ENCODE measurements around the gene WDR13. TPM values are rescaled to one million over a fixed set of nuclear protein-coding genes. Genes with fewer than 3 reads are reported as not detected.

The WDR13 gene
- total RNA-seq, 1 experiment from 2014 or later: 138 TPM

- TSS peak; percentile 86 for BruUV-seq (replicated peaks)
- TF ChIP-seq CTCF (IDR thresholded peaks at IDR 0.05; ENCODE audit: unreplicated experiment): no peak
- Mint-ChIP-seq H3K36me3 (ENCODE audit: insufficient read depth, unreplicated experiment) (peaks cover 43% of the 10 kb centered on the region), H3K27ac (ENCODE audit: low read depth, unreplicated experiment) (peak overlapping the region; percentile 100), H3K4me3 (ENCODE audit: unreplicated experiment) (peak overlapping the region; percentile 77), H3K27me3 (ENCODE audit: insufficient read depth, unreplicated experiment) (no peaks in the 10 kb centered on the region), H3K4me1 (ENCODE audit: insufficient read depth, unreplicated experiment) (peaks cover 6% of the 10 kb centered on the region), H3K9me3 (ENCODE audit: unreplicated experiment) (no peaks in the 10 kb centered on the region)
- intact Hi-C loops (cut with micrococcal nuclease): loop anchor here (1.0 to 2.0 kb wide), 4 partner anchors 17 to 43 kb away; partner anchors contain the start of genes TBC1D25 and WDR13
- ChIA-PET CTCF (no interaction called here), POLR2A (interaction anchor here (0.6 to 1.9 kb wide), 18 partner anchors 8 to 1321 kb away, joined by 3 to 31 read pairs (median 5); partner anchors contain the start of genes EBP, PQBP1, SLC35A2 and TBC1D25)
- no peak for DNase-seq (ENCODE audit: unreplicated experiment)
These were observed 23.5 kb upstream of the WDR13 start for GRCh38 chrX:48573690-48574269.

- Mint-ChIP-seq H3K36me3 (ENCODE audit: insufficient read depth, unreplicated experiment) (peaks cover 51% of the 10 kb centered on the region), H3K27me3 (ENCODE audit: insufficient read depth, unreplicated experiment) (no peaks in the 10 kb centered on the region), H3K27ac (ENCODE audit: low read depth, unreplicated experiment) (peak within 1 kb of the TSS; percentile 100), H3K9me3 (ENCODE audit: unreplicated experiment) (no peaks in the 10 kb centered on the region), H3K4me1 (ENCODE audit: insufficient read depth, unreplicated experiment) (peaks cover 6% of the 10 kb centered on the region), H3K4me3 (ENCODE audit: unreplicated experiment) (peak within 1 kb of the TSS; percentile 77)
- ChIA-PET POLR2A (interaction anchor here (0.6 to 1.9 kb wide), 20 partner anchors 9 to 1321 kb away, joined by 3 to 31 read pairs (median 5); partner anchors contain the start of genes EBP, PQBP1, SLC35A2 and TBC1D25), CTCF (no interaction called here)
- no peak for TF ChIP-seq CTCF (IDR thresholded peaks at IDR 0.05; ENCODE audit: unreplicated experiment)
- intact Hi-C loops (cut with micrococcal nuclease): loop anchor here (1.0 to 2.0 kb wide), 4 partner anchors 16 to 44 kb away; partner anchors contain the start of genes TBC1D25 and WDR13
- BruUV-seq (replicated peaks): TSS peak; percentile 58
- DNase-seq (ENCODE audit: unreplicated experiment): peak; percentile 88
These were observed 22.7 kb upstream of the WDR13 start, which contains the start of gene RBM3 for GRCh38 chrX:48574270-48575266. TSS of gene RBM3 (plus strand) at chrX:48574484. CDS start at chrX:48575181, 697 bp downstream.

DNA sequence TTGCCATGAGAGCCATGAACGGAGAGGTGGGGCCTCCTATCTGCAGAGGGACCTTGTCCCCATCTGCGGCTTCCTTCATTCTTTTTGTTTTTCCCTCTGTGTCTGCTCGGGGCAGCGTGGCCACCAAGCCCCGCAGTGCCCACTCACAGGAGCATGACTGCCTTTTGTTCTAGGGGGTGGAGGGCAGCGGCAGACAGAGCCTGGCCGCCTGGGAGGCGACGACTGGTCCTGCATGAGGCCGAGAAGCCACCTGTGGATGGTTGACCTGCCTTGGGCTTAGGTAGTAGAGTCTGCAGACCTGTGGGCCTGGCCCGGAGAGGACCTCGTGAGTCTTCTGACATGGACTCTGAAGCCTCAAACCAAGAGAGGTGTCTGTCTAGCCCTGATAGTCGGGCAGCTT is 21.6 kb upstream of the WDR13 start:
- POLR2A ChIA-PET: interaction anchor here (0.6 to 1.9 kb wide), 6 partner anchors 12 to 336 kb away, joined by 3 to 31 read pairs (median 4); partner anchors contain the start of genes EBP and SLC35A2
- no peak for DNase-seq (ENCODE audit: unreplicated experiment)
- no peak for TF ChIP-seq CTCF (IDR thresholded peaks at IDR 0.05; ENCODE audit: unreplicated experiment)
- H3K27me3 Mint-ChIP-seq (ENCODE audit: insufficient read depth, unreplicated experiment): no peaks in the 10 kb centered on the region
- H3K4me3 Mint-ChIP-seq (ENCODE audit: unreplicated experiment): peak overlapping the region; percentile 77
- no peaks in the 10 kb centered on the region for H3K9me3 Mint-ChIP-seq (ENCODE audit: unreplicated experiment)
- H3K36me3 Mint-ChIP-seq (ENCODE audit: insufficient read depth, unreplicated experiment): peaks cover 51% of the 10 kb centered on the region
- intact Hi-C loops (cut with micrococcal nuclease): loop anchor here (2.0 kb wide), 2 partner anchors 15 to 45 kb away; no protein-coding TSS in a partner anchor
- H3K27ac Mint-ChIP-seq (ENCODE audit: low read depth, unreplicated experiment): peak overlapping the region; percentile 100
- H3K4me1 Mint-ChIP-seq (ENCODE audit: insufficient read depth, unreplicated experiment): peaks cover 6% of the 10 kb centered on the region
- no TSS peak for BruUV-seq (replicated peaks)
- CTCF ChIA-PET: no interaction called here
